PC-3 (cell line): ENCODE data around the gene ORM2. TPM values are rescaled to one million over a fixed set of nuclear protein-coding genes. Genes with fewer than 3 reads are reported as not detected.

ENCODE experiments used
- ATAC-seq: fragments of 200-7000 bp; cut with Tn5 transposase; 2 replicates; pipeline ENCODE4 v1.9.1; 2020; ENCODE audit warnings: mild to moderate bottlenecking, moderate library complexity
- BruUV-seq: library from RNA; stranded (reverse); fragments of 400-500 nt; replicated peaks from 2 replicates; lab custom pipeline; 2021; lab: Mats Ljungman, UMichigan
- CTCF ChIA-PET: fragments of 300-600 bp; sonication (Branson Sonifier 250); formaldehyde crosslinking; loops from one replicate; lab custom pipeline; 2022; ENCODE audit warnings: antibody characterized with exemption; lab: Charles Lee
- POLR2A ChIA-PET: fragments of 300-600 bp; sonication (Branson Sonifier 250); formaldehyde crosslinking; loops from one replicate; lab custom pipeline; 2022; ENCODE audit warnings: antibody characterized with exemption; ENCODE audit not compliant: unreplicated experiment; lab: Charles Lee
- DNase-seq: peaks from one replicate; pipeline ENCODE4 v3.0.0-alpha.2; 2015
- H2AFZ ChIP-seq: fragments of 300-600 bp; sonication (generic); 2 replicates; pipeline ENCODE4 v1.6.0; 2016; ENCODE audit warnings: antibody characterized with exemption, low read length
- H3F3A ChIP-seq: fragments of 300-600 bp; sonication (generic); one replicate; pipeline ENCODE4 v1.6.0; 2017; ENCODE audit warnings: antibody characterized with exemption, low read length, control low read depth, mild to moderate bottlenecking; ENCODE audit not compliant: unreplicated experiment
- H3K27ac ChIP-seq: fragments of 300-600 bp; sonication (generic); 2 replicates; pipeline ENCODE4 v1.5.1; 2016; ENCODE audit warnings: mild to moderate bottlenecking, low read length
- H3K27me3 ChIP-seq: fragments of 300-600 bp; sonication (generic); 2 replicates; pipeline ENCODE4 v1.6.1; 2016; ENCODE audit warnings: low read length, mixed read lengths
- H3K36me3 ChIP-seq: fragments of 300-600 bp; sonication (generic); 2 replicates; pipeline ENCODE4 v1.6.1; 2016; ENCODE audit warnings: low read depth, mixed run types, low read length, mixed read lengths
- H3K4me1 ChIP-seq: fragments of 300-600 bp; sonication (generic); 2 replicates; pipeline ENCODE4 v1.5.1; 2016; ENCODE audit warnings: low read length; ENCODE audit not compliant: insufficient read depth
- H3K4me2 ChIP-seq: fragments of 300-600 bp; sonication (generic); 2 replicates; pipeline ENCODE4 v1.6.0; 2016; ENCODE audit warnings: low read length
- H3K4me3 ChIP-seq: fragments of 300-600 bp; sonication (generic); 2 replicates; pipeline ENCODE4 v1.5.1; 2016; ENCODE audit warnings: mild to moderate bottlenecking, low read length, mixed read lengths
- H3K79me2 ChIP-seq: fragments of 300-600 bp; sonication (generic); 2 replicates; pipeline ENCODE4 v1.6.1; 2017; ENCODE audit warnings: low read length, mixed read lengths
- H3K9ac ChIP-seq: fragments of 300-600 bp; sonication (generic); 2 replicates; pipeline ENCODE4 v1.6.0; 2016; ENCODE audit warnings: mild to moderate bottlenecking, low read length
- H3K9me2 ChIP-seq: fragments of 300-600 bp; sonication (generic); replicated peaks from 2 replicates; pipeline ENCODE4 v1.6.1; 2016; ENCODE audit warnings: mixed run types, low read length, mixed read lengths
- H3K9me3 ChIP-seq: fragments of 300-600 bp; sonication (generic); 2 replicates; pipeline ENCODE4 v1.6.1; 2016; ENCODE audit warnings: low read length, mixed read lengths
- H4K20me1 ChIP-seq: fragments of 300-600 bp; sonication (generic); 2 replicates; pipeline ENCODE4 v1.6.1; 2016; ENCODE audit warnings: low read length, mixed read lengths
- EZH2 ChIP-seq: fragments of 300-600 bp; sonication (generic); IDR thresholded peaks from one replicate; pipeline ENCODE4 v1.6.1; 2017; ENCODE audit warnings: antibody characterized with exemption, mild to moderate bottlenecking, low read length; ENCODE audit not compliant: unreplicated experiment
- EZH2phosphoT487 ChIP-seq: fragments of 300-600 bp; sonication (generic); IDR thresholded peaks from 2 replicates; pipeline ENCODE4 v1.6.1; 2018; ENCODE audit warnings: mild to moderate bottlenecking, antibody characterized with exemption, low read length, borderline replicate concordance
- intact Hi-C: fragments of 100-400 bp; cut with micrococcal nuclease; formaldehyde crosslinking; loops from 2 replicates; pipeline ENCODE4 v1.9.0; 2023
- total RNA-seq: library from RNA; depleted of rRNA; stranded (reverse); fragments of >200 nt; gene quantifications from 2 replicates; pipeline ENCODE4 v1.2.3, GENCODE V29; 2014
- TF ChIP-seq, protein P1 (sequence below): fragments of 300-600 bp; sonication (generic); conservative IDR thresholded peaks from 2 replicates; pipeline ENCODE4 v1.5.1; 2017; ENCODE audit warnings: antibody characterized with exemption, low read depth, mild to moderate bottlenecking, low read length

Gene ORM2
- total RNA-seq, 1 experiment from 2014 or later, result not detected

DNA sequence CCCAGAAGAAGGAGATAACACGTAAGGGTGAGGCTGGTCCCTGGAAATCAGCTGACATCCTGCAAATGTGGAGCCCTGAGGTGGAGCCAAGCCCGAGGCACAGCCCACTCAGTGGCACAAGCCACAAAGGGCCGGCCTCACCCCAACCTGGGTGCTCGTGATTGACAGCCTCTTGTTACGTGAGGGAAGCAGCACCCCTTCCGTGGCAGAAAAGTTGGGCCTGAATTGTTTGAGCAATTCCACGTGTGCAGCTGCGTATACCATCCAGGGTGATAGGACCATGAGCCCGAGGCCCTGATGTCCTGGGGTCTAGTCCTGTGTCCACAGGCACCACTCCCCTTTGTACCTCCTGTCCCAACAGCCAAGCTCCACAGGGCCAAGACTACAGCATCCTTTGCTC, 4.8 kb downstream of the ORM2 start:
- no peak for DNase-seq
- no peak for ATAC-seq
- no peak overlapping the region for H2AFZ ChIP-seq
- H3K79me2 ChIP-seq, result no peaks in the 10 kb centered on the region
- no peaks in the 10 kb centered on the region for H3K4me1 ChIP-seq
- no peaks in the 10 kb centered on the region for H3K9me3 ChIP-seq
- H4K20me1 ChIP-seq, result no peaks in the 10 kb centered on the region
- H3K27ac ChIP-seq, result no peak overlapping the region
- no peaks in the 10 kb centered on the region for H3K36me3 ChIP-seq
- TF ChIP-seq, protein P1, sequence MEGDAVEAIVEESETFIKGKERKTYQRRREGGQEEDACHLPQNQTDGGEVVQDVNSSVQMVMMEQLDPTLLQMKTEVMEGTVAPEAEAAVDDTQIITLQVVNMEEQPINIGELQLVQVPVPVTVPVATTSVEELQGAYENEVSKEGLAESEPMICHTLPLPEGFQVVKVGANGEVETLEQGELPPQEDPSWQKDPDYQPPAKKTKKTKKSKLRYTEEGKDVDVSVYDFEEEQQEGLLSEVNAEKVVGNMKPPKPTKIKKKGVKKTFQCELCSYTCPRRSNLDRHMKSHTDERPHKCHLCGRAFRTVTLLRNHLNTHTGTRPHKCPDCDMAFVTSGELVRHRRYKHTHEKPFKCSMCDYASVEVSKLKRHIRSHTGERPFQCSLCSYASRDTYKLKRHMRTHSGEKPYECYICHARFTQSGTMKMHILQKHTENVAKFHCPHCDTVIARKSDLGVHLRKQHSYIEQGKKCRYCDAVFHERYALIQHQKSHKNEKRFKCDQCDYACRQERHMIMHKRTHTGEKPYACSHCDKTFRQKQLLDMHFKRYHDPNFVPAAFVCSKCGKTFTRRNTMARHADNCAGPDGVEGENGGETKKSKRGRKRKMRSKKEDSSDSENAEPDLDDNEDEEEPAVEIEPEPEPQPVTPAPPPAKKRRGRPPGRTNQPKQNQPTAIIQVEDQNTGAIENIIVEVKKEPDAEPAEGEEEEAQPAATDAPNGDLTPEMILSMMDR, result no peak
- TF ChIP-seq EZH2phosphoT487, result no peak
- TF ChIP-seq EZH2, result no peak
- BruUV-seq, result no TSS peak
- H3K9me2 ChIP-seq, result no peaks in the 10 kb centered on the region
- no peak overlapping the region for H3K4me3 ChIP-seq
- H3K9ac ChIP-seq, result no peak overlapping the region
- intact Hi-C loops, result no loop called here
- no peak overlapping the region for H3K4me2 ChIP-seq
- CTCF ChIA-PET, result no interaction called here
- H3F3A ChIP-seq, result no peaks in the 10 kb centered on the region
- POLR2A ChIA-PET, result no interaction called here
- no peaks in the 10 kb centered on the region for H3K27me3 ChIP-seq

DNA sequence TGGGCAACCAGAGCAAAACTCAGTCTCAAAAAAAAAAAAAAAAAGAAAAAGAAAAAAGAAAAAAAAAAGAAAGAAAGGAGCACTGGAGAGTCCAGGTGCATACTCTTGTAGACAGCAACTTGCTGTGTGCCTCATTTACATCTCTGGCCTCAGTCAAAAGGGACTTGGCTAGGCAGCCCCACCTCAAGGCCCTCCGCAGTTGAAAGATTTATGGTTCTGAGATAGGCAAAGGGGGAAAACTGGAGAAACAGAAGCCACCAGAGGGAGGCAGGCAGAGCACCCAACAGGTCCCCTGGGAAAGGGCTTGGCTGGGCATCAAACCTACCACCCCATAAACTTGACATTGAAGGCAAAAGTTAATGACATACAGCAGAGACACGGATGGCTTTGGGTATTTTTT, 6.1 kb downstream of the ORM2 start:
- Histone ChIP-seq H3K9me3 (no peaks in the 10 kb centered on the region), H3F3A (no peaks in the 10 kb centered on the region), H3K4me1 (no peaks in the 10 kb centered on the region), H3K9me2 (no peaks in the 10 kb centered on the region), H3K79me2 (no peaks in the 10 kb centered on the region), H3K27ac (no peak overlapping the region), H3K4me3 (no peak overlapping the region), H4K20me1 (no peaks in the 10 kb centered on the region), H3K27me3 (no peaks in the 10 kb centered on the region), H3K36me3 (no peaks in the 10 kb centered on the region), H3K4me2 (no peak overlapping the region), H2AFZ (no peak overlapping the region), H3K9ac (no peak overlapping the region)
- intact Hi-C loops, result no loop called here
- no TSS peak for BruUV-seq
- TF ChIP-seq EZH2phosphoT487 (no peak), EZH2 (no peak)
- TF ChIP-seq, protein P1, result no peak
- ChIA-PET CTCF (no interaction called here), POLR2A (no interaction called here)
- no peak for DNase-seq
- no peak for ATAC-seq

DNA sequence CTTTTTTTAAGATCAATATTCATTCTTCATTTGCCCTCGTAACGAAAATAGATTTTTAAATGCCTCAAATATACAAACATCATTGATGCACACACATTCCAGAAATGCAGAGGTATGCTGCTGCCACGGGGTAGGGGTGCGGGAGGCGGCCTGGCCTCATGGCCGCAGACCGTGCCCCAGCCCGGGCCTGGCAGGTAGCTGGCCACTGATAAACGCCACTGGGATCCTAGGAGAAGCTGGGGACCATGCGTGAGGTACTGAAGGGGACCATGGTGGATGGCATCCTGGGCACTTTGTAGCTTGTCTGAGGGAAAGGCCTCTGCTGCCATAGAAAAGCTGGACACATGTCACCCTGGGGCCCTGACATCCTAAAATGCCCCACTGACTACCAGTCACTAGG, 6.5 kb downstream of the ORM2 start:
- CTCF ChIA-PET, result no interaction called here

More for the DNA sequence above, 6.5 kb downstream of the ORM2 start:
- Histone ChIP-seq H2AFZ (no peak overlapping the region), H3K27ac (no peak overlapping the region), H3F3A (no peaks in the 10 kb centered on the region), H3K36me3 (no peaks in the 10 kb centered on the region), H3K9me2 (no peaks in the 10 kb centered on the region), H3K27me3 (no peaks in the 10 kb centered on the region), H4K20me1 (no peaks in the 10 kb centered on the region), H3K4me1 (no peaks in the 10 kb centered on the region), H3K9ac (no peak overlapping the region), H3K4me3 (no peak overlapping the region), H3K9me3 (no peaks in the 10 kb centered on the region), H3K79me2 (no peaks in the 10 kb centered on the region), H3K4me2 (no peak overlapping the region)
- ATAC-seq, result no peak
- no peak for DNase-seq
- TF ChIP-seq EZH2 (no peak), EZH2phosphoT487 (no peak)
- TF ChIP-seq, protein P1, result no peak
- intact Hi-C loops, result no loop called here
- no TSS peak for BruUV-seq
- POLR2A ChIA-PET, result no interaction called here
